Caco-2 (cell line): ENCODE measurements around the gene PDE9A. TPM values are rescaled to one million over a fixed set of nuclear protein-coding genes. Genes with fewer than 3 reads are reported as not detected.

Experiments
- BruUV-seq: library from RNA; stranded (reverse); fragments of 400-500 nt; replicated peaks from 2 replicates; lab custom pipeline; 2021; lab: Mats Ljungman, UMichigan
- CTCF ChIA-PET: fragments of 300-600 bp; sonication (Branson Sonifier 250); formaldehyde crosslinking; loops from one replicate; lab custom pipeline; 2022; ENCODE audit warnings: antibody characterized with exemption; lab: Charles Lee
- POLR2A ChIA-PET: fragments of 300-600 bp; sonication (Branson Sonifier 250); formaldehyde crosslinking; loops from one replicate; lab custom pipeline; 2022; ENCODE audit warnings: antibody characterized with exemption; lab: Charles Lee
- DNase-seq, 2 experiments: peaks; one replicate each; pipeline versions ENCODE4 v3.0.0 to v3.0.0-alpha.2; 2020 to 2022
- H3K27me3 ChIP-seq: replicated peaks from 2 replicates; pipeline ENCODE4 v1.6.0; 2011; ENCODE audit warnings: low read length; ENCODE audit not compliant: control insufficient read depth, insufficient read depth
- H3K36me3 ChIP-seq: 2 replicates; pipeline ENCODE4 v1.5.1; 2011; ENCODE audit warnings: low read length; ENCODE audit not compliant: control insufficient read depth, insufficient read depth
- H3K4me1 ChIP-seq: fragments of 250-450 bp; sonication (Bioruptor Pico); 2 replicates; pipeline ENCODE4 v1.5.1; 2020; ENCODE audit warnings: mild to moderate bottlenecking
- H3K4me3 ChIP-seq: 2 replicates; pipeline ENCODE4 v1.5.1; 2011; ENCODE audit warnings: low read depth, mild to moderate bottlenecking, control low read depth, low read length
- H3K9me3 ChIP-seq: fragments of 250-450 bp; sonication (Bioruptor Pico); 2 replicates; pipeline ENCODE4 v1.5.1; 2020; ENCODE audit warnings: mild to moderate bottlenecking, moderate library complexity
- H3K27ac Mint-ChIP-seq: one replicate; pipeline ENCODE4 v1.8.0; 2022; ENCODE audit warnings: mixed read lengths; ENCODE audit not compliant: unreplicated experiment
- H3K27me3 Mint-ChIP-seq: one replicate; pipeline ENCODE4 v1.8.0; 2022; ENCODE audit warnings: mixed read lengths; ENCODE audit not compliant: insufficient read depth, unreplicated experiment
- H3K36me3 Mint-ChIP-seq: one replicate; pipeline ENCODE4 v1.8.0; 2022; ENCODE audit warnings: mild to moderate bottlenecking, mixed read lengths; ENCODE audit not compliant: insufficient read depth, unreplicated experiment
- H3K4me1 Mint-ChIP-seq: one replicate; pipeline ENCODE4 v1.8.0; 2022; ENCODE audit warnings: low read depth, mixed read lengths; ENCODE audit not compliant: unreplicated experiment
- H3K4me3 Mint-ChIP-seq: one replicate; pipeline ENCODE4 v1.8.0; 2022; ENCODE audit warnings: mild to moderate bottlenecking, moderate library complexity, mixed read lengths; ENCODE audit not compliant: unreplicated experiment
- H3K9me3 Mint-ChIP-seq: one replicate; pipeline ENCODE4 v1.8.0; 2022; ENCODE audit warnings: mixed read lengths; ENCODE audit not compliant: unreplicated experiment
- intact Hi-C: fragments of 100-400 bp; cut with micrococcal nuclease; formaldehyde crosslinking; loops from one replicate; pipeline ENCODE4 v1.10.0; 2022; ENCODE audit not compliant: unreplicated experiment
- total RNA-seq: library from RNA; stranded (reverse); gene quantifications from 2 replicates; pipeline ENCODE4 v1.2.3, GENCODE V29; 2022
- TF ChIP-seq, protein P1 (sequence below), 2 experiments: fragments of 200-600 bp in 1 of 2; IDR thresholded peaks; 1 replicate in 1 of 2; 2 replicates in 1 of 2; pipeline versions ENCODE4 v1.5.1 to v1.8.0; 2011 to 2022; ENCODE audit warnings: antibody characterized with exemption in 1 of 2, control low read depth in 1 of 2, inconsistent platforms in 1 of 2, low read depth in 1 of 2, low read length in 1 of 2, mild to moderate bottlenecking in 1 of 2, moderate library complexity in 1 of 2; ENCODE audit not compliant: insufficient read depth in 1 of 2, severe bottlenecking in 1 of 2, unreplicated experiment in 1 of 2

Gene PDE9A
- total RNA-seq, 1 experiment from 2014 or later: 9.7 TPM

DNA sequence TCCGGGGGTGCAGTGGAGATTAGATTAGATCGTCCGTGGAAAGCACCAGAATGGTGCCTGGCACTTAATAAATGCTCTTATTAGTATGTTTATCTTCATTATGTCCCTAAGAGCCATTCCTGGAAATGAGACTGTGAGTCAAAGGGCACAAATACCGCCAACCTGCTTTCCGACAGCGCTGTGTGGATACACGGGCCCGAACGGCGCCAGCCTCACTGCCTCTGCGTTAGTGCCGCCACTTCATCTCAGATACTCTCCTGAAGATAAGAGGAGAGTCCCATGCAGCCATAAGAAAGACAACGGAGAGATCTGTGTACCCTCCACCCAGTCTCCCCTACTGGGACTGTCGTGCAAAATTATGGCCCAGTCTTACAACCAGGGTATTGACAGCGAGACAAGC lies 22.0 kb downstream of the PDE9A start:
- CTCF ChIA-PET: no interaction called here
- Mint-ChIP-seq H3K27ac (no peak overlapping the region), H3K4me3 (no peak overlapping the region), H3K36me3 (no peaks in the 10 kb centered on the region), H3K9me3 (no peaks in the 10 kb centered on the region), H3K27me3 (no peaks in the 10 kb centered on the region), H3K4me1 (no peaks in the 10 kb centered on the region)
- Histone ChIP-seq H3K9me3 (no peaks in the 10 kb centered on the region), H3K4me1 (peaks cover 9% of the 10 kb centered on the region), H3K27me3 (no peaks in the 10 kb centered on the region), H3K36me3 (no peaks in the 10 kb centered on the region), H3K4me3 (no peak overlapping the region)
- no peak for DNase-seq
- intact Hi-C loops: no loop called here
- BruUV-seq: no TSS peak
- POLR2A ChIA-PET: no interaction called here
- TF ChIP-seq, protein P1, sequence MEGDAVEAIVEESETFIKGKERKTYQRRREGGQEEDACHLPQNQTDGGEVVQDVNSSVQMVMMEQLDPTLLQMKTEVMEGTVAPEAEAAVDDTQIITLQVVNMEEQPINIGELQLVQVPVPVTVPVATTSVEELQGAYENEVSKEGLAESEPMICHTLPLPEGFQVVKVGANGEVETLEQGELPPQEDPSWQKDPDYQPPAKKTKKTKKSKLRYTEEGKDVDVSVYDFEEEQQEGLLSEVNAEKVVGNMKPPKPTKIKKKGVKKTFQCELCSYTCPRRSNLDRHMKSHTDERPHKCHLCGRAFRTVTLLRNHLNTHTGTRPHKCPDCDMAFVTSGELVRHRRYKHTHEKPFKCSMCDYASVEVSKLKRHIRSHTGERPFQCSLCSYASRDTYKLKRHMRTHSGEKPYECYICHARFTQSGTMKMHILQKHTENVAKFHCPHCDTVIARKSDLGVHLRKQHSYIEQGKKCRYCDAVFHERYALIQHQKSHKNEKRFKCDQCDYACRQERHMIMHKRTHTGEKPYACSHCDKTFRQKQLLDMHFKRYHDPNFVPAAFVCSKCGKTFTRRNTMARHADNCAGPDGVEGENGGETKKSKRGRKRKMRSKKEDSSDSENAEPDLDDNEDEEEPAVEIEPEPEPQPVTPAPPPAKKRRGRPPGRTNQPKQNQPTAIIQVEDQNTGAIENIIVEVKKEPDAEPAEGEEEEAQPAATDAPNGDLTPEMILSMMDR (IDR thresholded peaks at IDR 0.05; ENCODE audit: insufficient read depth in 1 of 2, low read depth in 1 of 2, low read length in 1 of 2, severe bottlenecking in 1 of 2, unreplicated experiment in 1 of 2): no peak

DNA sequence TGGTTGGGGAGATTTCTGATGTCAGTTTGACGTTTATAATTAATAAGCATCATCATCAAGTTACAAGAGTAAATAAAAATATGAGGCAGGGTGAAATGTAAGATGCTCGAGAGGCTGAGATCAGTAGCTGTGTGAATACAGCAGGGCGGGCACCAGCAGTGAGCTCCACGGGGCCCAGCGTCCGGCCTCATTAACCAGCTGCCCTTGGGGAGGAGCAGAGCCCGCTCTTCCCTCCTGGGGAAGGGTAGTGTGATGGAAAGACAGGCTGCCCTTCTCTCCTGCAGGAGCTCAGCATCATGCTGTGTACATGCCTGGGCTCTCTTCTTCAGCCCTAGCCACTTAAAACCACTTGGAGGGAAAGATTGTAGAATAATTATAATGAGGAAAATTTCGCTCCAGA lies 23.4 kb downstream of the PDE9A start:
- intact Hi-C loops: no loop called here
- H3K27ac Mint-ChIP-seq: no peak overlapping the region
- H3K27me3 ChIP-seq: no peaks in the 10 kb centered on the region
- H3K27me3 Mint-ChIP-seq: no peaks in the 10 kb centered on the region
- no peaks in the 10 kb centered on the region for H3K9me3 Mint-ChIP-seq
- TF ChIP-seq, protein P1 (IDR thresholded peaks at IDR 0.05; ENCODE audit: insufficient read depth in 1 of 2, low read depth in 1 of 2, low read length in 1 of 2, severe bottlenecking in 1 of 2, unreplicated experiment in 1 of 2): no peak
- ChIA-PET POLR2A (no interaction called here), CTCF (no interaction called here)
- H3K36me3 Mint-ChIP-seq: no peaks in the 10 kb centered on the region
- H3K4me1 Mint-ChIP-seq: no peaks in the 10 kb centered on the region
- no peaks in the 10 kb centered on the region for H3K36me3 ChIP-seq
- no TSS peak for BruUV-seq
- no peak overlapping the region for H3K4me3 ChIP-seq
- no peak for DNase-seq
- no peak overlapping the region for H3K4me3 Mint-ChIP-seq
- no peaks in the 10 kb centered on the region for H3K9me3 ChIP-seq
- peaks cover 9% of the 10 kb centered on the region for H3K4me1 ChIP-seq

DNA sequence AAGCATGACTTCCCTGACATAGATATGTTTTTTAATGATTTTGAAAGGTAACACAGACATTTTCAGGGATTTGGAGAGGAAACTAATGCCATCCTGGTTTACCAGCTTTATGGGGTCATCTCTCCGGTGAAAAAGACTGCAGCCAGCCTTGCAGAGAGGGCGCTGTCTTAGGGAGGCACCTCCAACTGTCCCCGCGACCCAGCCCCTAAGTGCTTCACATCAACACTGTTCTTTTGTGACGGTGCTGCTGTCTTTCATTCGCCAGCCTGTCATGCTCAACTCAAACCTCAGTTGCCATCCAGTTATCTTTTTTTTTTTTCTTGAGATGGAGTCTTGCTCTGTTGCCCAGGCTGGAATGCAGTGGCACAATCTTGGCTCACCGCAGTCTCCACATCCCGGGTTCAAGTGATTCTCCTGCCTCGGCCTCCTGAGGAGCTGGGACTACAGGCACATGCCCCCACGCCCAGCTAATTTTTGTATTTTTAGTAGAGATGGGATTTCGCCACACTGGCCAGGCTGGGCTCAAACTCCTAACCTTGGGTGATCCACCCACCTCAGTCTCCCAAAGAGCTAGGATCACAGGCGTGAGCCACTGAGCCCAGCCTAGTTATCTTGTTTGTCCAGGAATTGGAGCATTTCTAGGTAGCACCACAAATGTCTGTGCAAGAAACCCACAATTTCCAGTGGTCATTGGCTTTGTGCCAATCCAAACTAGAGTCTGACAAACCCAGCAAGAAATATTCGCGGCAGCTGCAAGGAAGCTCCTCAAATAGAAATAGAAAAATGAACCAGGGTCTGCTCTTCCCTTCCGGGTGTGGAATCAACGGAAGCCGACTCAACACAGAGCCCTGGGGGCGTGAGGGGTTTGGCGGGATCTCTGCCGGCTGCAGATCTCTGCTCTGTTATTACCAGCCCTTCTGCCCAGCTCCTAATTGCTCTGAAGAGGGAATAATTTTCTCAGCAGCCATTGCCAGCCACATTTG lies 24.2 kb downstream of the PDE9A start:
- H3K9me3 ChIP-seq: no peaks in the 10 kb centered on the region
- Mint-ChIP-seq H3K9me3 (no peaks in the 10 kb centered on the region), H3K36me3 (no peaks in the 10 kb centered on the region), H3K27ac (no peak overlapping the region), H3K4me3 (no peak overlapping the region), H3K4me1 (no peaks in the 10 kb centered on the region), H3K27me3 (no peaks in the 10 kb centered on the region)
- H3K4me3 ChIP-seq: no peak overlapping the region
- H3K36me3 ChIP-seq: no peaks in the 10 kb centered on the region
- ChIA-PET CTCF (no interaction called here), POLR2A (no interaction called here)
- intact Hi-C loops: no loop called here
- TF ChIP-seq, protein P1 (IDR thresholded peaks at IDR 0.05; ENCODE audit: insufficient read depth in 1 of 2, low read depth in 1 of 2, low read length in 1 of 2, severe bottlenecking in 1 of 2, unreplicated experiment in 1 of 2): no peak
- peaks cover 2% of the 10 kb centered on the region for H3K4me1 ChIP-seq
- no peaks in the 10 kb centered on the region for H3K27me3 ChIP-seq
- no peak for DNase-seq
- BruUV-seq: no TSS peak
